DMS79 treated with DMSO at 0.1 percent for 48 hours (cell line): ENCODE data around the gene SIPA1L2.

Source experiments
- DNase-seq: peaks from one replicate; lab custom pipeline; 2025; lab: John Stamatoyannopoulos, UW

Gene SIPA1L2

DNA sequence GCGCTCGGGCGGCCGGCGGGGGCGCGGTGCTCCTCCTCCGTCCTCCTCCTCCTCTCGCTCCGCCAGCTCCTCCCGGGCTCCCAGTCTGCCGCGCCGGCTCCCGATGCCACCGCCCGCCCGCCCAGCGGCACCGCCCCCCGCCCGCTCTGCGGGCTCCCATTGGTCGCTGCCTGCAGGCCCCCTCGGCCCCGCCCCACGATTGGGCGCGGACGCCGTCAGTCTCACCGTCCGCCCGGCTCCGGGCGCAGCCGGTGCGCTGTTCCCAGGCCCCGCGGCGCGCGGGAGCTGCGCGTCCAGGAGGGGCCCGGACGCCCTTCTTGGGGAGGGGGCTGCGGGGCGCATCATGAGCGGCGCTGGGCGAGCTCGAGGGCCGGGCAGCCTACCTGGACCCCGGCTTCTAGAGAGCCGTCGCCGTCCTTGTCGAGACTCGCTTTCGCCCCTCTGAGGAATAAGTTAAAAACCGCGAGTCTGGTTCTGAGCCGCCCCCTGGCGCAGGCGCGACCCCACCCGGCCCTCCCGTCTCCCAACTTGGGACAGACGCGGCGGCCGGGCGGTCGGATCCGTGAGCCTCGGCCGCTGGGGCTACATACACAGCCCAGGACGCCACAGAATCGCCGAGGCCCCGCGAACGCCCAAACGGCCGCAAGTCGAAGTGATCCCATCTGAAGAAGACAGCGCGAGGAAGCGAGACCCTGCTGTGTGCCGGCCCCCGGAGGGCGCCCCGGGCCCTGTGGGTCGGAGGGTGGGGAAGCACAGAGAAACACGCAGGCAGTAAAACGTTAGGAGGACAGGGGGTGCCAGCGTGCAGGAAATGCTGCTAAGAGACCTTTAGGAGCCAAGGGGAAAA lies at the start of gene SIPA1L2:
SIPA1L2 (minus strand) TSS at position 87 of the 847 bp plus-strand sequence. CDS start 114,794 bp downstream, outside the sequence.
- peak; percentile 88 for DNase-seq

- DNase-seq, result no peak
Observed at GRCh38 chr1:232678185-232678886, 48.4 kb upstream of the SIPA1L2 start.

GRCh38 chr1:232676307-232676706 lies 46.4 kb upstream of the SIPA1L2 start:
- DNase-seq, result no peak

GRCh38 chr1:232675898-232676297 lies 46.0 kb upstream of the SIPA1L2 start:
- no peak for DNase-seq

GRCh38 chr1:232675260-232675659 lies 45.3 kb upstream of the SIPA1L2 start:
- DNase-seq, result no peak

- no peak for DNase-seq
Observed at GRCh38 chr1:232673256-232673655, 43.3 kb upstream of the SIPA1L2 start.

DNA sequence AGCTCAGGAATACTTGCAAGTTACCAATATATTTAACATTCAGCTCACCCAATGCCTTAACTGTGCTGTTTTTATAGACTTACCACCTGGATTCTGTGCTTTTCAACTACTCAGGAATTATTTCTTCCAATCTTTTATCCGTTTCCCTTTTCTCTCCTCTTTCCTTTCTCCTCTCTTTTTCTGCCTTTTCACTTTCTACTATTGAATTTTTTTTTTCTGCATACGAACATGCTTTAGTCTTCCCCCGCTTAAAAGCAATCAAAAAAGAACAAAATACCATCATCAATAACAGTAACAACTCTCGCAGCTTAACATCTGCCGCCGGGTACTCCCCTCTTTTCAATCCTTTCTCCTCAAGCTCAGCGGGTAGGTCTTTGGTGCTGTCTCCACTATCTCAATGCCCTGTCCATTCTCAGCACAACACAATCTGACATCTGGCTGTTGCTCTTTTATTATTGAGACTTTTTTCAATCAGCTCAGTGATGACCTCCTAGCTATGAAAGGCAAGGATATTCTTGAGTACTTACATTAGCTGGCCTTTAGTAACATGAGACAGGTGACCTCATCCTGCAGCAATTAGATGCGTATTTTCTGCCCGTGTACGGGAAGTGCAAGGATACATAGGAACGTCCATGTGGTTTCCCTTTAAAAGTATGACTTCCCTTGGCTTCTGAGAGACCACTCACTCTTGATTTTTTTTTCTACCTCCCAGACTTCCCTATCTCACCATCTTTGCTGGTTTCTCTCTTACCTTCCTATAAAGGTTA lies 40.2 kb upstream of the SIPA1L2 start:
- DNase-seq, result no peak

DNA sequence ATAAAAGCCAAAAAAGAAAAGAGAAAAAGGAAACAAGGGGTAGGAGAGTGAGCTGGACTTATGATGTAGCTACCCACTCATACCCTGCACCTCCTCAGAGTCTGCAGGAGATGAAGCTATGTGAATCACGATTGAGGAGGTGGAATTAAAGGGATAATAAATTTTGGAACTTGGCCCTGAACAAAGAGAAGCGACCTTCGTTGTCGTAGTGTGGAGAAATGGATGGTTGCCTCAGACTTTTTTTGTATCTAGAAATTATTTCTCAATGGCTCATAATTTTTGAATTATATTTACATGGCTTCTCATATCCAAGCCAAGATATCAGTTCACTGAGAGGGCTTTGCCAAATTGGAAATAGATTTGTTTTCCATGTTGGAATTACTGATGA lies 37.8 kb upstream of the SIPA1L2 start:
- DNase-seq, result no peak

GRCh38 chr1:232667094-232667777 lies 37.3 kb upstream of the SIPA1L2 start:
- no peak for DNase-seq

DNA sequence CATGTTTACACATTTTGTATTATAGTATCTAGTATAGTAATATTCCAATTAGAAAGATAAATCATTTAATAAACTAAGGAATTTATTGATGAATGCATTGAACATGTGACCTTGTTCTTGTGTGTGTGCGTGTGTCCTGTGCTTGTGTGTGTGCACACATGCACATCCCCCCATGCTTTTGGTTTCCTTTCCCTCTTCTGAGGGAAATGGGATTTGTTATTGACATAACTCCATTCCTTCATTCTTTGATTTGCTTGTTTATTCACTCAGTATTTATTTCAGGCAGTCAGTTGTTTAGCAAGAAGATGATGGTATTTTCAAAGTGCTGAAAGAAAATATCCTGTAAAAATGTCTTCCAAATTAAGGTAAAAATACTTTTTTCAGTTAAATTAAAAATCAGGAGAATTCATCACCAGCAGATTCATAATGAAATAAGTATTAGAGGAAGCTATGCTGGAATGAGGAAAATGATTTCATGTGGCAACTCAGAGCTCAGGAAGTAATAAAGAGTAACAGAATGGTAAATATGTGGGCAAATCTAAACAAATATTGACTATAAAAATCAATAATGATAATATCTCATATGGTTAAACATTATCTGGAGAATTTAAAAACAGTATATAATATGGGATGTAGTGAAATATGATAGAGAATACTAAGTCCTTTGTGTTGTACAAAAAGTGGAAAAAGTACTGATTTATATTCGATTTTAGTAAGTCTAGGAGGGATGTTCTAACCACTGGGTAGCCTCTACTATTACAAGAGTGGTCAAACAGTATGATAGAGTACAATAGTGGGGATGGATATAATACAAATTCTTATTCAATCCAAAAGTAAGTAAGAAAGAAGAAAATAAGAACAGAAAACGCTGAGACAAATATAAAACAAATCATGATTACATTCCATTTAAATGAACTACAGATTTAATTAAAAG lies 35.2 kb upstream of the SIPA1L2 start:
- DNase-seq, result no peak

GRCh38 chr1:232662910-232663309 lies 33.0 kb upstream of the SIPA1L2 start:
- no peak for DNase-seq

- DNase-seq, result no peak
Observed at GRCh38 chr1:232658386-232658785, 28.5 kb upstream of the SIPA1L2 start.

GRCh38 chr1:232657426-232658005 lies 27.6 kb upstream of the SIPA1L2 start:
- no peak for DNase-seq

- no peak for DNase-seq
Observed at GRCh38 chr1:232655746-232656085, 25.8 kb upstream of the SIPA1L2 start.

DNA sequence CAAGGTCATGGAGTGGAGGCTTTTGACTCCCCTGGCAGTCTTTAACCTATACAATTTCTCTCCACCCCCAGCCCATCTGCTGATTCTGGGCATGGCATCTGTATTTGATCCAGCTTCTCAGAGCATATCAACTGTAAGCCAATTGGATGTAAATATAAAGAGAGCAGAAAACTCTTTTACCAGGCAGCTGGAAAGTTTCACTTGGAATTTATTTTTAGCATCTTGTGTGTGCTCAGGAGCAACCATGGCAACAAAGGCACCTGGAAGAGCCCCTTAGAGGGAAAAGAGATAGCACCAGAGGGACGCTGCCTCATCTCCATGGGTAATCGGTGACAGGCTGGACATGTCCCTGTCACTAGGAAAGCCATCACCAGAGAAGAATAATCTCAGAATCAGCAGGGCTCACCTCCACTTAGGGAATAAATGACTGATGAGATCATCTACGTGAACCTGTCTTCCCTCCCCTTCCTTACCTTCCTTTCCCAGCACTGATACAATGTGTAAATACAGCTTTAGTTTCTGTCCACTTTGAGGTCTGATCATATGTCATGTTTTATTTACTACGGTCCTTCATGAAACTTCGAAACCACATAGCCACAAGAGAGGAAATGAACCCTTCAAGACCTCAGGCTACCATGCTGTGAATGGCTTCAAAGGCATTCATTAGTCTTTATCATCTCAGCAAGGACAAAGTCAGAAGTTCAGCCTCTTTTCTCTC lies 25.3 kb upstream of the SIPA1L2 start:
- DNase-seq, result peak; percentile 36

DNA sequence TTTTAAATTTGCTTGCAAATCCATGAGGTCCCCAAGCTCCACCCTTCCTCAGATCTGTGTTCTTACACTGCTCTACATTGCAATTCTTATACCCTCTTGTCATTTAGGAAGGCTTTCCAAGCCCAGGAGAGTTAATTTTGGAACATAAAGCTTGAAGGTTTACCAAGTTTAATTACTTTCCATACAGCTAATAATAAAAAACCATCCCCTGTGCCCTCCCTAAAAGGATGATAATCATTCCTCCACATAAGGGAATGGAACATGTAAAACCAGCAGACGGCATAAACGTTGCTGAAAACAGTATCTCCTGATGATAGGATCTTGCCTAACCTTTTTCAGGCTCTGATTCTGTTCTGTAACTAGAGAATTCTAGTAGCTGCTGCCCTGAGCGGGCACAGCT lies 23.9 kb upstream of the SIPA1L2 start:
- no peak for DNase-seq

DNA sequence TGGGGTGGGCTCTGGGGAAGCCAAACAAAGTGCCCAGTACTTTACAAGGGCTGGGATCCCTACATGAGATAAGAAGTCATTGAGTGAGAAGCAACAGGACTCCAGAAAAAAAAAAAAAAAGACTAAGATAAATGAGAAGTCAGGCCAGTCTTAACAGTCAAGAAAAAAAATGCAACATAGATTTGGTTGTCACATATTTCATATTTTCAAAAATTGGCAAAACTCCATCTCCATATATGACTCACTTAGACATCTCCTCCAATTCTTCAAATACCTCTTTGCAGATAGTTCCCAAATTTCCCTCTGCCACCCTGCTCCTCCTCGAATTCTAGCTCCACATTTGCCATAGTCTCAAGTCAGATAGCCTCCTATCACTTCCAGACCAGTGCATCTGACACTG lies 20.9 kb upstream of the SIPA1L2 start:
- DNase-seq, result no peak

GRCh38 chr1:232650418-232650817 lies 20.5 kb upstream of the SIPA1L2 start:
- DNase-seq, result no peak

DNA sequence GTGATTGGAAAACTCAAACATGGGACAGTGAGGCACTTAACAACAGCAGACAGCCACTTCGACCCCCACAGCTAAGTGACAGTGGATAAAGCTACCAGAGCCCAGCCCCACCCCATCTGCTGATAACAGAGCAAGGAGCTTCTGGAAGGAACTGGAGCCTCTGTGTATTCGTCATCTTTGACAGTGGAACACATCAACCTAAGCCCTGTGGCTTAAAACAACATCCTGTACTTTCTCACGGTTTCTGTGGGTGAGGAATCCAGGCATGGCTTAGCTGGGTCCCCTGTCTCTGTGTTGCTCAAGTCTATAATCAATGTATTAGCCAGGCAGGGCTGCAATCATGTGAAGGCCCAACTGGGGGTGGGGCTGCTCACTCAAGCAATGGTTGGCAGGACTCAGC lies 18.4 kb upstream of the SIPA1L2 start:
- no peak for DNase-seq

GRCh38 chr1:232644209-232644608 lies 14.3 kb upstream of the SIPA1L2 start:
- DNase-seq, result no peak
